GM12865 (cell line): ENCODE measurements around the gene NKAPD1.
"Not testable (repeated sequence)": the region's sequence is repeated elsewhere in the genome, so short reads cannot be mapped to it uniquely, and the experiment has no call there.

Experiments
- DNase-seq: peaks from one replicate; pipeline ENCODE4 v3.0.0; 2010; ENCODE audit warnings: low read depth
- H3K4me3 ChIP-seq: 2 replicates; pipeline ENCODE4 v1.5.1; 2011; ENCODE audit warnings: mild to moderate bottlenecking, low read depth, low read length, control low read depth
- TF ChIP-seq, protein P1 (sequence below): IDR thresholded peaks from 2 replicates; pipeline ENCODE4 v1.5.1; 2011; ENCODE audit warnings: low read length, control low read depth, low read depth, inconsistent platforms; ENCODE audit not compliant: insufficient read depth; ENCODE audit errors: missing control alignments

The NKAPD1 gene, protein sequence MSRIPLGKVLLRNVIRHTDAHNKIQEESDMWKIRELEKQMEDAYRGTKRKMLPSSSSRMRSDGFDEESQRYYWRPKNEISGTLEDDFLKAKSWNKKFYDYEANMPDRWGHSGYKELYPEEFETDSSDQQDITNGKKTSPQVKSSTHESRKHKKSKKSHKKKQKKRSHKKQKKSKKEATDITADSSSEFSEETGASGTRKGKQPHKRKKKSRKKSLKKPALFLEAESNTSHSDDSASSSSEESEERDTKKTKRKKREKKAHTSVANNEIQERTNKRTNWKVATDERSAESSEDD

DNA sequence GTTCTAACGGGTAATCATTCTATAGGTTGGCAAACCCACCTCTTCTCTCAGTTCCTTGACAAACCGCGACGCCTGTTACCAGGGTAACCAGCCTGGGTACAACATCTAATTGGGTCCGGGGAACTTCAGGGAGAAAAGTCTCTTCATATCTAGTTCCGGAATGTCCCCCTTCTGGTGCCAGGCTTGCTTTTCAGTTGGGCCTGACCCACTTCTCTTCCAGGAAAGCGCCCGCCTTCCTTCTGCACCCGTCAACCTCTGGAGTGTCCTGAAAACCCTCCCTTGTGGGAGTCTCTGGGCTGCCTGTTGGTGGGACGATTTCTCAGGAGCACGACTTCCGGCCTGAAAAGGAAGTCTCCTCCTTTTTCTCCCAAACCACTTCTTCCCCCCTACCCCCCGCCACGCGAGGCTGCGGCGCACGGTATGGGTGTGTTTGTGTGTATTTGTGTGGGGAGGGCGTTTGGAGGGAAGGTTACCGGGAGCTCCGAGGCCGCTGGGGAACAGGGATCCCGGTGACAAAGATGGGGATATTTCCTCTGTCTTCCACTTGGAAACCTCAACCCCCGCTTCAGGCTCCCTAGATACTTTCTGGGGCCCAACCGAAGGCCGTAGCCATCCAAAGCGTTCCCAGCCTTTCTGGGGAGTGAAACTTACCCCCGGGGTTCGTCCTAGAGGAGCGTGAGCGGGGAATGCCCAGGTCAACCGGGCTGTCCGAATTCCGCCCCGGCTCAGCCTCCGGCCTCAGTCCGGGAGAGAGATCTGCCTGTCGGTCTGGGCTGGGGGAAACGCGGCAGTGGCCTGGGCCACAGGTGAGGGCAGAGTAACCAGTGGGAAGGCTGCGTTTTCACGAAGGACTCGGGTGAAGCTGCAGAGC lies at the start of gene NKAPD1, which contains the start of gene PIH1D2:
TSS of gene NKAPD1 (plus strand) at position 359 of the 871 bp plus-strand sequence. CDS start 1,276 bp downstream, outside the sequence.
TSS of gene PIH1D2 (minus strand) at position 77 of the 871 bp plus-strand sequence. CDS start 843 bp downstream, outside the sequence.
- peak; percentile 92 for DNase-seq
- TF ChIP-seq, protein P1, sequence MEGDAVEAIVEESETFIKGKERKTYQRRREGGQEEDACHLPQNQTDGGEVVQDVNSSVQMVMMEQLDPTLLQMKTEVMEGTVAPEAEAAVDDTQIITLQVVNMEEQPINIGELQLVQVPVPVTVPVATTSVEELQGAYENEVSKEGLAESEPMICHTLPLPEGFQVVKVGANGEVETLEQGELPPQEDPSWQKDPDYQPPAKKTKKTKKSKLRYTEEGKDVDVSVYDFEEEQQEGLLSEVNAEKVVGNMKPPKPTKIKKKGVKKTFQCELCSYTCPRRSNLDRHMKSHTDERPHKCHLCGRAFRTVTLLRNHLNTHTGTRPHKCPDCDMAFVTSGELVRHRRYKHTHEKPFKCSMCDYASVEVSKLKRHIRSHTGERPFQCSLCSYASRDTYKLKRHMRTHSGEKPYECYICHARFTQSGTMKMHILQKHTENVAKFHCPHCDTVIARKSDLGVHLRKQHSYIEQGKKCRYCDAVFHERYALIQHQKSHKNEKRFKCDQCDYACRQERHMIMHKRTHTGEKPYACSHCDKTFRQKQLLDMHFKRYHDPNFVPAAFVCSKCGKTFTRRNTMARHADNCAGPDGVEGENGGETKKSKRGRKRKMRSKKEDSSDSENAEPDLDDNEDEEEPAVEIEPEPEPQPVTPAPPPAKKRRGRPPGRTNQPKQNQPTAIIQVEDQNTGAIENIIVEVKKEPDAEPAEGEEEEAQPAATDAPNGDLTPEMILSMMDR, result no peak
- H3K4me3 ChIP-seq, result peak within 1 kb of the TSS; percentile 91

DNA sequence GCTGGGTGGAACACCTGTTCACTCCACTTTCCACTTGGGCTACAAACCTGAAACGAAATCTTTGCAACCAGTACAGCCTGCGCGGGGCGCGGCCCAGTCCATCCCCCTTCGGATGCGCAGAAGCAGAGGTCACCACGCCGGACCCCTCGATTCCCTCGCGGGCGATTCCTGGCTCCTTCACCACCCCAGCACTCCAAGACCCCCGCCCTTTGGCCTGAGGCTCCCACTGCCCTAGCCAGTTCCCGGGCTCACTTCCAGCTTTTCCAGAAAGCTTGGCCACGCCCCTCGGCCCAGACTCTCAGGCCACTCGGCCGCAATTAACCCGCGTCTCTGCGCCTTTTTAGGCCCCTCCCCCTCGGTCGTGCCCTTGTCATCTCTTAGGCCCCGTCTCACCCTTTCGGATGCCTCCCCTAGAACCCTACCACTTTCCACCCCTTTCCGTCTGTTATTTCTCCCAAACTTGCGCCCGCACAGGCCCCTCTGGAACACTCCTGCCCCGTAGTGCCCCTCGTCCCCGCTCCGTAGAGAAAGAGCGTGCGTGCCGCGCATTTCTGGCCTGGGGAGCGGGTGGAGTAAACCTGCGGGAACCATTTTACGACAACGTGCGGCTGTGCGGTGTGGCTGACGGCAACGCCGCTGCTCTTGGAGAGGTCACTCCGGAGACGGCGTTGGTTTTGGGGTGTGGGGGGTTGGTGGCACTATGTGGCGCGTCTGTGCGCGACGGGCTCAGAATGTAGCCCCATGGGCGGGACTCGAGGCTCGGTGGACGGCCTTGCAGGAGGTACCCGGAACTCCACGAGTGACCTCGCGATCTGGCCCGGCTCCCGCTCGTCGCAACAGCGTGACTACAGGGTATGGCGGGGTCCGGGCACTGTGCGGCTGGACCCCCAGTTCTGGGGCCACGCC lies 49.1 kb upstream of the NKAPD1 start, which contains the start of gene DLAT:
TSS of gene DLAT (plus strand) at position 636 of the 906 bp plus-strand sequence. CDS start at position 701, 65 bp downstream.
- peak; percentile 96 for DNase-seq
- TF ChIP-seq, protein P1, result no peak
- peak within 1 kb of the TSS; percentile 76 for H3K4me3 ChIP-seq

DNA sequence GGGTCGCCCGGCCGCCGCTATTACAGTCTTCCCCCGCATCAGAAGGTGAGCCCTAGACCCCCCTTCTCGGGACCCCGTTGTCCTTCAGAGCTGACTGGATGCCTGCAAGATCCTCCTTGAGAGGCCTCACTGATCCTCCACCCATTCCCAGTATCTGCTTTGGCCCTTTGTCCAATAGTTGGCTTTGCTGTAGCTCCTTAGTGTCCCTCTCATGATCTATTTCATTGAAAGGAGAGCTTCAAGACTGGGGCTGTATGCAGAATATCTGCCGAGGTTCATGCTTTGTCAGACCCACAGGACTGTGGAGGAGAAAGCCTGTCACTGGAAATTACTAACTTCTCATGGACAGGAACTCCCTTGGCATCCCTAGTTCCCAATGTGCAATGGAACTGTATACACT lies 48.4 kb upstream of the NKAPD1 start:
- peak overlapping the region; percentile 76 for H3K4me3 ChIP-seq
- DNase-seq, result no peak
- TF ChIP-seq, protein P1, result no peak

DNA sequence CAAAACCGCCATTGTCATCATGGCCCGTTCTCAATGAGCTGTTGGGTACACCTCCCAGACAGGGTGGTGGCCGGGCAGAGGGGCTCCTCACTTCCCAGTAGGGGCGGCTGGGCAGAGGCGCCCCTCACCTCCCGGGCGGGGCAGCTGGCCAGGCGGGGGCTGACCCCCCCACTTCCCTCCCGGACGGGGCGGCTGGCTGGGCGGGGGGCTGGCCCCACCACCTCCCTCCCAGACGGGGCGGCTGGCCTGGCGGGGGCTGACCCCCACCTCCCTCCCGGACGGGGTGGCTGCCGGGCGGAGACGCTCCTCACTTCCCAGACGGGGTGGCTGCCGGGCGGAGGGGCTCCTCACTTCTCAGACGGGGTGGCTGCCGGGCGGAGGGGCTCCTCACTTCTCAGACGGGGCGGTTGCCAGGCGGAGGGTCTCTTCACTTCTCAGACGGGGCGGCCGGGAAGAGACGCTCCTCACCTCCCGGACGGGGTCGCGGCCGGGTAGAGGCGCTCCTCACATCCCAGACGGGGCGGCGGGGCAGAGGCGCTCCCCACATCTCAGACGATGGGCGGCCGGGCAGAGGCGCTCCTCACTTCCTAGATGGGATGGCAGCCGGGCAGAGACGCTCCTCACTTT lies 47.2 kb upstream of the NKAPD1 start:
- DNase-seq, result not testable (repeated sequence)

DNA sequence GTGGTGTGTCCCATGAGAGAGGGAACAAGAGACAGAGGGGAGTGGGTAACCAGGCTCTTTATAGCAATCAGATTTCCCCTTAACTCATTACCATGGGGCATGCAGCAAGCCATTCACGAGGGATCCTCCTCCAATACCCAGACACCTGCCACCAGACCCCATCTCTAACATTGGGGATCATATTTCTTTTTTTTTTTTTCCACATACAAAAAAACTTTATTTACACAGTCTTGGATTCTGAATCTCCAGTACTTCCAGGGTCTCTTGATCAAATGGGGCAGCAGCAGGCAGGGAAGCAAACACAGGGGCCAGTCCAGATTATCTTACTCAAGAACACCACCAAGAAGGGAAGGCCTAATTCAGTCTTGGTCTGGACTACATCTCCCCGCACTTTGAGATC lies 44.6 kb upstream of the NKAPD1 start:
- TF ChIP-seq, protein P1, result no peak
- no peak for DNase-seq
- no peak overlapping the region for H3K4me3 ChIP-seq

More for the DNA sequence above, 47.2 kb upstream of the NKAPD1 start:
- H3K4me3 ChIP-seq, result not testable (repeated sequence)

DNA sequence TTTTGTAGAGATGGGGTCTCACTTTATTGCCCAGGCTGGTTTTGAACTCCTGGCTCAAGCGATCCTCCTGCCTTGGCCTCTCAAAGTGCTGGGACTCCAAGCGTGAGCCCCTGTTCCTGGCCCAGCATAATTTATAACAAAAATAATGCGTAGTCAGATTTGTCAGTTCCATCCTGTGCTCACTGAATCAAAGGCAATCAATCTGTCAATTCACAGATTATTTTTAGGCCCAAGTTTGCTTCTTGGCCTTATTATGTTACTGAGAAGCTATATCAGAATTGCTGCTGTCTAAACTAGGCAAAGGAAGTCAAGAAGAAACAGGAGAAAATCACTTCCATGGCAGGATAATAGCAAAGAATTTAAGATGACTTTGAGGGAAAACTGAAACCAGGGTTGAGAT lies 40.2 kb upstream of the NKAPD1 start:
- no peak for DNase-seq
- TF ChIP-seq, protein P1, result no peak
- H3K4me3 ChIP-seq, result no peak overlapping the region
